Activated T-cell treated with anti-CD3 and anti-CD28 coated beads for 24 hours (primary cell): ENCODE measurements around the gene CYB561D2.
"Not testable (repeated sequence)": the region's sequence is repeated elsewhere in the genome, so short reads cannot be mapped to it uniquely, and the experiment has no call there.

Source experiments
- DNase-seq: peaks from one replicate; pipeline ENCODE4 v3.0.0-alpha.2; 2020; ENCODE audit warnings: low read depth

CYB561D2 gene

DNA sequence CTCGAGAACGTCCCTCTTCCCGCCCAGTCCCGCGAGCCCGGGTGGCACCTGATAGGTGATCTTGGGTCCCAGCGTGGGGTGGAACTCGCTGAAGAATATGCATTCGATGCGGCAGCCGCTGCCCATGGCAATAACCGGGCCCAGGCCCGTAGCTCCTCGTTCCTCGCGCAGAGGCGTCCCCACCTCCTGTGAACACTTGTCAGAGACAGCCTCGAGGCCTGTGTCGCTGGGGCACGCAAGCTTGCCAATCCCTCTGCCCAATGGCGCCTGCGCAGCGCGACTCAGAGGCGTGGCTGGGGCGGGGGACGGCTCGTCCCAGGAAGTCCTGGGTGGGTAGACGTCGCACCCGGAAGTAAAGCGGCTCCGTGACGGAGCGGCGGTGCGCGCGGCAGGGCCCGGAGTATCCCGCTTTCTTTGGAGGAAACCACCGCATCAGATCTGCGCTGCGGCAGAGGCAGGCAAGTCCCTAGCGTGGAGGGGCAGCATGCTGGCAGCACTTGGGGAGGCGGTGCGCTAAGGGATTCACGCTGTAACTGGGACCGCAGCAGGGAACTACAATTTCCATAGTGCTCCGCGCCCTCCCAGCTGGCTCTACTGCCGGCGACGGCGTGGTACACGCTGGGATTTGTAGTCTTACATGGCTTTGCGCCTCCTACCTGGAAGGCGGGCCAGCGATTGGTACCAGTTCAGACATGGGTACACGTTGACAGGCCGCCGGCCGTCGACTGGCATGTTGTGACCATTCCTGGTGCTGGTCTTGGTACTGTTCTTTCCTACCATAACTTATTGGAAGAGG, at the start of gene CYB561D2, which contains the start of gene NPRL2:
CYB561D2 (plus strand) TSS at position 336 of the 796 bp plus-strand sequence. CDS start 572 bp downstream, outside the sequence.
NPRL2 (minus strand) TSS at position 249 of the 796 bp plus-strand sequence; CDS start at position 126, 123 bp downstream.
- DNase-seq = peak; percentile 99

GRCh38 chr3:50302095-50303012, 48.3 kb upstream of the CYB561D2 start:
- DNase-seq = no peak

DNA sequence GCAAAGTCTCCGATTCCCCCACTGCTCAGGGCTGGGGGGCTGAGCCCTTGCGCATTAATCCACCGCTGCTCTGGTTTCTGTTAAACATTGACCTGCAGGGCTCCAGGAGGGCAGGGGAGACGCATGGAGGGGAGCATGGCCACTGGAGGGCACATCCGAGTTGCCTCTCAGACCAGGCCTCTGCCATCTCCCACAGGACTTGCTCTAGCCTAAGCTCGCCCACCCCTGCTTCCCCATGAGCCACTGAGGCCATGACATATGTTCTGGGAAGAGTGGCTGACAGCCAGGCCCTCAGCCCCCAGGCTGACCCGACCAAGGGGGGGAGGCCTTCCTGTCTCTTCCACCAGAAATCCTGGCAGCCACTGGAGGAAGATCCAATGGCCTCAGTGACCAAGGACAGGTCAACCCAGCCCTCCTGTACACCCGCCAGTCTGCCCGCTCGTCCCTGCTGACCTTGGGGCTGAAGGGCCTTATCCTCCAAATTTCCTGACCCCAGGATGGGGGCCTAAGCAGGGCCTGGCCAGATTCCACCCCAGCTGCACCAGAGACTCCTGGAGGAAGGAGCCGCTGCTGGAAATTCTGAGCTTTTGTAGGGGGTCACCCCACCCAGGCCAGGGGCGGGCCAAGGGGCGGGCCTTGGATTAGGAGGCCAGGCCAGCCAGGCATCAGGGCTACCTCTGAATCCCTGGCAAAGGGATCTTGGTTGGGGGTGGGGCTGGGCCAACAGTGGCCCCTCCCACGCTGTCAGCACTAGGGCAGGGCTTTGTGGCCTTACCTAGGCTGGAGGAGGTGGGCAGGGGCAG, 47.4 kb upstream of the CYB561D2 start, which contains the start of gene HYAL1:
HYAL1 (minus strand) TSS at position 562 of the 803 bp plus-strand sequence. CDS start 618 bp downstream, outside the sequence.
- DNase-seq = no peak

DNA sequence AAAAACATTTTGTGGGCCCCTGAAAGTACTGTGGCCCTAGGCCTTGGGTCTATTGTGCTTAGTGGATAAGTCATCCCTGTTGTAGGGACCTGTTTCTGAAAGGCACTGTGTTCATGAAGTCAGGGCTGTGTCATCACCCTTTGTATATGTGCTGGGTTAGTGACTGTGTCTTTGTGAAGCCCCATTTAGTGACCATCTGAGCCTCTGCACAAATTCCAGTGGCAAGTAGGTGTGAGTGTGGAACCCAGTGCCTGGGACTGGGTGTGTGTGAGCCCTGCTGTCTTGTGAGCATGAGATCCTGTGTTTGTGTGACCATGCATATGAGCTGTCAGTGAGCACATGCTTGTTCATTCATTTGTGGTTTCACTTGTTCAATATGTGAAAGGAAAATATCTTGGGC, 46.1 kb upstream of the CYB561D2 start:
- DNase-seq = no peak

DNA sequence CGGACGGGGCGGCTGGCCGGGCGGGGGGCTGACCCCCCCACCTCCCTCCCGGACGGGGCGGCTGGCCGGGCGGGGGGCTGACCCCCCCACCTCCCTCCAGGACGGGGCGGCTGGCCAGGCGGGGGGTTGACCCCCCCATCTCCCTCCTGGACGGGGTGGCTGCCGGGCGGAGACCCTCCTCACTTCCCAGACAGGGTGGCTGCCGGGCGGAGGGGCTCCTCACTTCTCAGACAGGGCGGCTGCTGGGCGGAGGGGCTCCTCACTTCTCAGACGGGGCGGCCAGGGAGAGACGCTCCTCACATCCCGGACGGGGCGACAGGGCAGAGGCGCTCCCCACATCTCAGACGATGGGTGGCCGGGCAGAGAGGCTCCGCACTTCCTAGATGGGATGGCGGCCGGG, 38.6 kb upstream of the CYB561D2 start:
- not testable (repeated sequence) for DNase-seq

DNA sequence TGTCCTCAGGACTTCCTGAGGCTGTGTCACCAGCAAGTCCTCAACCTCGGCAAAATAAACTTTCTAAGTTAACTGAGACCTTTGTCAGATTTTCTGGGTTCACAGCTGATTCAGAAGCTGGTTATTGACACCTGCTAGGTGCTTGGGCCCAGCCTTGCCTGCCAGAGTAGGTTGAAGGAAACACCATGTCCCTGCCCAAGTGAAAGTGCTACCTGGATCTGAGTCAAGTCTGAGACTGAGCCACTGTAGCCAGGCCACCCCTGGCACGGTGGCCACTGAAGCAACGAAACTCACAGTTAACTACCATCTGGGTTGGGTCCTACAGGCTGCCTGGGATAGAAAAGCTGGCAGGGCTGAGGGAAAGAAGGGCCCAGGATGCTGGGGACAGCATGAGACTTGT, 36.3 kb upstream of the CYB561D2 start:
- no peak for DNase-seq

DNA sequence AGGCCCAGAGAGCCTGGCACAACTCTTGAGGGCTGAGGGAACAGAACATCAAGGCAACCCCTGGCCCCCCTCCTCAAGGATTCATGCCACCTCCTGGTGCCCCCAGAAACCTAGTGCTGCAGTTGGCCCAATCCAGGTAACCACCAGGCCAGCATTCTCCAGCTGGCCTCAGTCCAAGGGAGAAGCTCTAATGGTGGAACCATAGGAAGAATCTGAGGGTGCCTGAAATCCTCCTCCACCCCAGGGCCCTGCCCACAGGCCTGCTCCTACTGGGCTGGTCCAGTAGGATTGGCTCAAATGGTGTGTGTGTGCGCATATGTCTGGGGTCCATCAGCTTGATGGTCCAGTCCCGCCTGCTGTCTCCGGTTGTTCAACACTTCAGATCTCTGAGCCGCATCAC, 35.8 kb upstream of the CYB561D2 start:
- no peak for DNase-seq

DNA sequence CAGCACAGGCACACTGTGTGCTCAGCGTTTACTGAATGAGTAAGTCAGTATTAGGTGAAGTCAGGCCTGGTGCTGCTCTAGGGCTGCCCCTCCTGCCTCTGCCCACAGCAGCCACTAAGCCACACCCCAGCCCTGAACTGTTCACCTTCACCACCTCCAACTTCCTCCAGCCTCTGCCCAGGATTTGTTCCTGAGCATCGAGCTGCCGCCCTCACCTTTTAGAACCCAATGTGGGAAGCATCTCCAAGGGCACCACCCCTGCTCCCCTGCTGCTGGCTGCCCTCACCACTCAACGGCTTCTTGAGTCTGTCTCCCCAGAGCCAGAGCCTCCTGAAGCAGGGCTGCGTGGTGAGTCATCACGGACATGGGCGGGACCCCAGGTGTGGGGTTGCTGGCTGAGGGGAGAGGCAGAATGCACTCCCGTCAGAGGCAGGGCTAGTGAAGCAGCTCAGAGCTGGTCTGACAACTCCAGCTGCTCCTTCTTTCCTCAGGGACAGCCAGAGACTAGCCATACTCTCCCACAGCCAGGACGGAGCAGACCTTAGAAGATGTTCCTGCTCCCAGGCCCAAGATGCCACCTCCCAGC, 33.9 kb upstream of the CYB561D2 start:
- DNase-seq = no peak

- DNase-seq = no peak
Observed at GRCh38 chr3:50317300-50317699, 33.4 kb upstream of the CYB561D2 start.

DNA sequence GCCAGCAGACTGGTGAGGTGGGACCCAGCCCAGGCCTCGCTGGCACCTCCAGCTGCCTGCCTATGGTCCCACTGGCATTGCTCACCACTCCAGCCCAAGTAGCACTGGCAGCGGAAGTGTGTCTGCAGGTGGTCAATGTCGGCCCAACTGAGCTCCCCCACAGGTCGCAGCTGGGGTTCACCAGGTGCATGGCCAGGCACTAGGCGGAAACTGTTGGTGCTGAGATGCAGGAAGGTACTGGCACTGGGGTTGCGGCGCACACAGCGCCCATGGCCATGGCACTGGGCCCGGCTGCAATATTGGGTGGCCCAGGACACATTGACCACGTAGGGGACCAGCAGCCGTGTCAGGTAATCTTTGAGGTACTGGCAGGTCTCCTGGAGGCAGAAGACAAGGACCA, 32.5 kb upstream of the CYB561D2 start:
- DNase-seq = no peak

GRCh38 chr3:50318615-50319014, 32.0 kb upstream of the CYB561D2 start:
- DNase-seq = no peak

DNA sequence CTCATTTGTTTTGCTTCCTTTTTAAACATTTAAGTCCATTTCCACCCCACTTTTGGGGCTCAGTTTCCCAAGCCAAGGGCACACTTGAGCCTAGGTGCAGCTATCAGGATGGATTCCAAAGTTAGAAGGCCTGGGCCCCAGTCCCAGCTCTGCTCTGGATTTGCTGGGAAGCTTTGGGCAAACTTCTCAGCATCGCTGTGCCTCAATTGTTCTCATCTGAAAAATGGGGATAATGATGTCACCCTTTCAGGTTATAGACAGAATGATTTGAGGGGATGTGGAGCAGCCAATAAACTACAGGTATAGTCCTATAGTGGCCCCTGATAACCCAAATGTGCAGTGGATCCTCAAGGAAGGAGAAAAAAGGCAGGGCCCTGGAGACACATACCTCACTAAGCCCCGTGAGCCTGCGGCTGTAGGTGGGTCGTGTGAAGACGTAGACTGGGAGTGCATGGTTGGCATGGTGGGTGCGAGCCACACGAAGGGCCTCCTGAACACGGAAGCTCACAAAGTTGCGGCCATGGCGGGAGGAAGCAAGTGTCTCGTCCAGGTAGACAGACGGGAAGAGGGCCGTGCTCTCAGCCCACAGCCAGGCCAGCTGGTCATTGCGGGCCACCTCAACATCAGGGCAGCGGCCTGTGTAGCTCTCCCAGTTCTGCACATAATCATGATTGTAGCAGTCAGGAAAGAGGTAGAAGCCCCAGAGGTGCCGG, 31.3 kb upstream of the CYB561D2 start:
- DNase-seq = no peak

DNA sequence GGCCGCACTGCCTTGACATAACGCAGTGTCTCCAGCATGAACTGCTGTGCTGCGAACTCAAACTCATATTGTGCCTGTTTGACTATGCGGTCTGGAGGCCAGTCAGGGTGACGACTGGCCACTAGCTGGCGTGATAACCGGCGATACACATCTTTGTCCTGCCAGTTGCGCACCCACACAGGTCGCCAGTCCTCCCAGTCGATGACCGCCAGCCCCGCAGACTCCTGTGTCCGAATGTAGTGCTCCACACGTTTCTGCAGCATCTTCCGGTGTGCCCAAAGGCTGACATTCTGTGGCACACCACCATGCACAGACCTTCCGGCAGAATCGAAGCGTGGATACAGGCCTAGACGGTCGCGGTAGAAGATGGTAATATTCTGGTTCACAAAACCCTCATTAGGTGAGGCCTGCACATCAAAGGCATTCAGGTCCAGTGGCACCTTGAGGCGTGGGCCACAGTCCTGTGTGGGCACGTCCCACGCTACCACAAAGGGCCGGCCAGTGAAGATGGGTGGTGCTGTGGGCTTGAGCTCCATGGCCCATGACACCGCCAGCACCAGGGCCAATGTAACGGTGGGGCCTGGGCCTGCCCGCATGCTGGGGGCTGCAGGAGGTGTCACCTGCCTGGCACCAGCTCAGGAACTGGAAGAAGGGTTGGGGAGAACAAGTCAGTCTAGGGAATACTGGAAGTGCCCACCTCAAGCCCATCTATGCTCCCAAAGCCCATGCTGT, 30.6 kb upstream of the CYB561D2 start:
- DNase-seq = no peak

- peak; percentile 54 for DNase-seq
Observed at GRCh38 chr3:50320853-50321335, 29.8 kb upstream of the CYB561D2 start.

- peak; percentile 76 for DNase-seq
Observed at GRCh38 chr3:50321336-50322114, 29.1 kb upstream of the CYB561D2 start.

DNA sequence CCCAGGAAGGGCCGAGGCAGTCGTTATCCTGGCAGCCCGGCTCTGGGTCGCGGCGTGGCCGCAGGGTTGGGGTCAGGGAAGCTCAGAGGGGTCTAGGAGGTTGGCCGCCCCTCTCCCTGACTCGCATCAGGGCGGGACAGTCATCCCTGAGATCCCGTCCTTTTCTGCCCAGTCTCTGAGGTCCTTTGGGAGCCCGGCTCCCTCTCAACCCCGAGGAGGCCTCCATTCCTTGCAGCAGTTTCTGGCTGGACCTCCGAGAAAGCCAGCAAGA, 28.6 kb upstream of the CYB561D2 start:
- no peak for DNase-seq

- no peak for DNase-seq
Observed at GRCh38 chr3:50322386-50323091, 28.1 kb upstream of the CYB561D2 start, which contains the start of gene HYAL2. Gene HYAL2, minus strand, starts transcription at chr3:50322745. Its CDS starts 2,256 bp downstream, at chr3:50320489.

GRCh38 chr3:50323092-50323600, 27.5 kb upstream of the CYB561D2 start:
- DNase-seq = no peak
